Measurements from ENCODE around the gene SLC9A5. TPM values are rescaled to one million over a fixed set of nuclear protein-coding genes. Genes with fewer than 3 reads are reported as not detected.
A peak's percentile ranks its signal among the peaks of the same experiment; 100 is the strongest.

The SLC9A5 gene
- total RNA-seq, 4 donors from 2014 or later, result 0.19 TPM; not detected in 3

DNA sequence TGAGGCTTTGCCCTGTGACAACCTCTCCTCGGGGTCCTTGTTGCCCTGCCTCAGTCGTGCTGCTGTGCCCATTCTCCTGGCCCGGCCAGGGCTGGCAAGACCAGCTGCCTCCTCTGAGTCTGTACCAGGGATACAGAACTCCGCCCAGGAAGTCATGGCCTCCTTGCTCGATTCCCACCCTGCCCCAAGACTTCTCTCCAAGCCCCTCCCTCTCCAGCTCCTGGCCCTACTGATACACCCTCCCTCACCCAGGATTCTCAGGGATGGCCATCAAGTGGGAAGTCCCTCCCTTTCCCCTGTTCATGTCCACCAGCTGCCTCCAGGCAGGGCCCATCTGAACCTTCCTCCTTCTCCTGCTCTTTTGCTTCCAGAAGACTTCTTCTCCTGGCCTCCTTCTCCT, 33.1 kb upstream of the SLC9A5 start:
- H3K4me3 ChIP-seq, result no peak overlapping the region
- no peaks in the 10 kb centered on the region for H3K27me3 ChIP-seq
- no peaks in the 10 kb centered on the region for H3K36me3 ChIP-seq
- no peak overlapping the region for H3K27ac ChIP-seq
- DNase-seq, result no peak
- TF ChIP-seq, protein P1, sequence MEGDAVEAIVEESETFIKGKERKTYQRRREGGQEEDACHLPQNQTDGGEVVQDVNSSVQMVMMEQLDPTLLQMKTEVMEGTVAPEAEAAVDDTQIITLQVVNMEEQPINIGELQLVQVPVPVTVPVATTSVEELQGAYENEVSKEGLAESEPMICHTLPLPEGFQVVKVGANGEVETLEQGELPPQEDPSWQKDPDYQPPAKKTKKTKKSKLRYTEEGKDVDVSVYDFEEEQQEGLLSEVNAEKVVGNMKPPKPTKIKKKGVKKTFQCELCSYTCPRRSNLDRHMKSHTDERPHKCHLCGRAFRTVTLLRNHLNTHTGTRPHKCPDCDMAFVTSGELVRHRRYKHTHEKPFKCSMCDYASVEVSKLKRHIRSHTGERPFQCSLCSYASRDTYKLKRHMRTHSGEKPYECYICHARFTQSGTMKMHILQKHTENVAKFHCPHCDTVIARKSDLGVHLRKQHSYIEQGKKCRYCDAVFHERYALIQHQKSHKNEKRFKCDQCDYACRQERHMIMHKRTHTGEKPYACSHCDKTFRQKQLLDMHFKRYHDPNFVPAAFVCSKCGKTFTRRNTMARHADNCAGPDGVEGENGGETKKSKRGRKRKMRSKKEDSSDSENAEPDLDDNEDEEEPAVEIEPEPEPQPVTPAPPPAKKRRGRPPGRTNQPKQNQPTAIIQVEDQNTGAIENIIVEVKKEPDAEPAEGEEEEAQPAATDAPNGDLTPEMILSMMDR (IDR thresholded peaks at IDR 0.05), result no peak
- no peak for TF ChIP-seq POLR2A (IDR thresholded peaks at IDR 0.05)
- intact Hi-C loops (cut with DNase I), result no loop called here
- 47 to 76% methylated on average over 4 to 5 of the region's 5 CpGs for WGBS, 2 donors
- H3K4me1 ChIP-seq, result peaks cover 0 to 19% (median 6%) of the 10 kb centered on the region in 3 donors
- H3K9me3 ChIP-seq, result no peaks in the 10 kb centered on the region

DNA sequence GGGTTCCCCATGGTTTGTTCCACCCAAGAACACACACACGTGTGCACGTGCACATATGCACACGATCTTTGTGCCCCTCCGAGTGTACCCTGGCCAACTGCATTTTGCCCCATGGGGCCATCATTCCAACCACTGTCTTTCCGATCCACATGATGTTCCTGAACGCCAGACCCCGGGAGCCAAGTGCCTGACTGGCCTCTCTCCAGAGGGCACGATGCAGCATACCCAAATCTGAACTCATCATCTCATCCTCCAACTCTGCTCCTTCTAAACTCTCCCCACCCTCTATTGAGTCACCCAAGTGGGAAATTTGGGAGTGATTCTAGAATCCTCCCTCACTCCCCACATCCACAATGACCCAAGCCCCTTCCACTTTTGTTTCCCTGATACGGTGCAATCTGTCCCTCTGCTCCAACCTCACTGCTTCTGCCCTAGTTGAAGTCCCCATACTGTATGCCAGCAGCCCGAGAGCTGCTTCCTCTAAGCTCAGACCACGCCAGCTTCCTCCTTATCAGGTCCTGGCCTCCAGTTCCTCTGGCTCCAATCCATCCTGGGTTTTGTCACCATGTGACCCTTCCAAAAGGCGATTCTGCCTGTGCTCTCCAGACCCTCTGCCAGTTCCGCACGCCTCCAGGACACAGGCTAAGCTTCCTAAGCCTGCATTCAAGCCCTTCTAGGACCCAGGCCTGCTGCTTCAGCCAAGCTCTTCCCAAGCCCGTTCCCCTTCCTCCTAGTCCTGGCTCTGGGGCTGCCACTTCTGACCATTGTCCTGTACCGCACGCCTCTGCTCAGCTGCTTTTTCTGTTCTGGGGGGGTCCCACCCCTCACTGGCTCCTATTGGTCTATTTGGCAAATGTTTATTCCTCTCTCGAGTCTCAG, 31.9 kb upstream of the SLC9A5 start:
- no peaks in the 10 kb centered on the region for H3K9me3 ChIP-seq
- H3K4me3 ChIP-seq, result no peak overlapping the region
- intact Hi-C loops (cut with DNase I), result no loop called here
- TF ChIP-seq POLR2A (IDR thresholded peaks at IDR 0.05), result no peak
- TF ChIP-seq, protein P1 (IDR thresholded peaks at IDR 0.05), result no peak
- H3K27ac ChIP-seq, result peak overlapping the region in 3 of 4 donors; percentile 22 to 48 (median 39)
- 63 to 70% methylated on average over 18 of the region's 18 CpGs for WGBS, 2 donors
- no peak for DNase-seq
- H3K36me3 ChIP-seq, result no peaks in the 10 kb centered on the region
- H3K4me1 ChIP-seq, result peaks cover 0 to 19% (median 6%) of the 10 kb centered on the region in 3 donors
- H3K27me3 ChIP-seq, result no peaks in the 10 kb centered on the region

DNA sequence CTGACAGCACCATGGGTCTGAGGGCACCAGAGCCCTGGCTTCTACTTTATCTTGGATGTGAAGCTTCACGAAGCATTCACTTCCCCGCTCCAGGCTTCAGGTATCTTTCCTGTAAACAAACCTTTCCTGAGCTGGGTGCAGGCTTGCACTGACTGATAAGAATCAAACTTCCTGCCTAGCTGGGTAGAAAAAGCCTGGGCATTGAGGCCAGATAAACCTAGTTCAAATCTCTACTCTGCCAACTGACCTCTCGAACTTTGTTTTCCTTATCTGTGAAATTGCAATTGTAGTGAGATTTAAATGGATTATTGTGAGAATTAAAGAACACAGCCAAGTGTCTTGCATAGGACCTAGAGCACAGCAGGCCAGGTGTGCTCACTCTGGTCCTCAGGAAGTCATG, 24.8 kb upstream of the SLC9A5 start:
- Histone ChIP-seq H3K36me3 (peaks cover 6 to 10% (median 7%) of the 10 kb centered on the region in 3 donors), H3K4me3 (no peak overlapping the region), H3K27me3 (no peaks in the 10 kb centered on the region), H3K27ac (no peak overlapping the region), H3K4me1 (peaks cover 14 to 28% (median 18%) of the 10 kb centered on the region in 3 donors), H3K9me3 (no peaks in the 10 kb centered on the region)
- TF ChIP-seq POLR2A (IDR thresholded peaks at IDR 0.05), result no peak
- TF ChIP-seq, protein P1 (IDR thresholded peaks at IDR 0.05), result no peak
- no peak for DNase-seq
- WGBS, 2 donors, result 59 to 64% methylated on average over 3 of the region's 3 CpGs
- intact Hi-C loops (cut with DNase I), result no loop called here

DNA sequence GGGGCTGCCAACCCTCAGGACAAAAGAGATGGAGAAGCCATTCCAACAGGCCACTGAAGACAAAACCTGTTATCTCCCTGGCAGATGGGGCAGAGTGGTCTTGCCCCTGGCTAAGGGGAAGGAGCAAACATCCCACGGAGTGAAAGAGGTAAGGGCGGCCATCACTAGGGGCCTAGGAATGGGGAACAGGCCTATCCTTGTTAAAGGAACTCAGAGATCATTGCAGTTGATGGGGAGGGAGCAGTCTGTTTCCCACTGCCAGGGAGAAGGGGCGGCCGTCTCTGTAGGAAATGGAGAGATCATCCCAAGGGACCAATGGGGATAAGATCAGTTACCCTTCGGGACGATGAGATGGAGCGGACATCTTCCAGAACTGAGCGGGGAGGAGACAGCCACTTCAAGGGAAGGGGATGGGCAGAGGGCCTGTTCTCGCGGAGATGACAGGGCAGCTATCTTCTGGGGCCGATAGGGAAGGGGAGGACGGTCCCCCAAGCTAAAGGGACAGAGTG, 22.4 kb upstream of the SLC9A5 start:
- H3K9me3 ChIP-seq, result no peaks in the 10 kb centered on the region
- H3K27me3 ChIP-seq, result no peaks in the 10 kb centered on the region
- H3K36me3 ChIP-seq, result peaks cover 19 to 34% (median 24%) of the 10 kb centered on the region in 3 donors
- peaks cover 14 to 34% (median 18%) of the 10 kb centered on the region in 3 donors for H3K4me1 ChIP-seq
- H3K4me3 ChIP-seq, result peak overlapping the region; percentile 81 to 98 (median 92)
- peak overlapping the region; percentile 83 to 92 (median 88) for H3K27ac ChIP-seq
- WGBS, 2 donors, result 12 to 18% methylated on average over 8 to 12 of the region's 12 CpGs
- DNase-seq, result no peak
- intact Hi-C loops (cut with DNase I), result no loop called here
- TF ChIP-seq, protein P1 (IDR thresholded peaks at IDR 0.05), result no peak
- TF ChIP-seq POLR2A (IDR thresholded peaks at IDR 0.05), result no peak

Measured in esophagus squamous epithelium (tissue), 5 donors.